GM06990 (cell line): ENCODE results near the gene KPNA1.
A peak's percentile ranks its signal among the peaks of the same experiment; 100 is the strongest.

Experiments
- DNase-seq: peaks from one replicate; pipeline ENCODE4 v3.0.0-alpha.2; 2011; ENCODE audit not compliant: insufficient read length; ENCODE audit errors: extremely low read depth
- H3K27me3 ChIP-seq: replicated peaks from 2 replicates; pipeline ENCODE4 v1.6.0; 2011; ENCODE audit warnings: low read length; ENCODE audit not compliant: control insufficient read depth, insufficient read depth
- H3K36me3 ChIP-seq: 2 replicates; pipeline ENCODE4 v1.5.1; 2011; ENCODE audit warnings: low read length; ENCODE audit not compliant: control insufficient read depth, insufficient read depth
- H3K4me3 ChIP-seq: replicated peaks from 2 replicates; pipeline ENCODE4 v1.5.1; 2011; ENCODE audit warnings: low read depth, mild to moderate bottlenecking, control low read depth, low read length
- CTCF ChIP-seq: IDR thresholded peaks from 2 replicates; pipeline ENCODE4 v1.5.1; 2011; ENCODE audit warnings: low read length, control low read depth, mild to moderate bottlenecking, inconsistent platforms; ENCODE audit not compliant: insufficient read depth, poor library complexity, severe bottlenecking

KPNA1 gene

GRCh38 chr3:122516846-122517360 is 2.2 kb upstream of the KPNA1 start:
- DNase-seq: no peak
- H3K36me3 ChIP-seq: no peaks in the 10 kb centered on the region
- TF ChIP-seq CTCF: no peak
- no peak overlapping the region for H3K4me3 ChIP-seq
- H3K27me3 ChIP-seq: no peaks in the 10 kb centered on the region

GRCh38 chr3:122515870-122516269 is 1.1 kb upstream of the KPNA1 start:
- DNase-seq: no peak
- no peaks in the 10 kb centered on the region for H3K36me3 ChIP-seq

GRCh38 chr3:122515020-122515468 is 305 bp upstream of the KPNA1 start:
- DNase-seq: no peak
- Histone ChIP-seq H3K27me3 (no peaks in the 10 kb centered on the region), H3K4me3 (peak overlapping the region; percentile 91), H3K36me3 (no peaks in the 10 kb centered on the region)
- TF ChIP-seq CTCF: no peak

More at GRCh38 chr3:122515870-122516269, 1.1 kb upstream of the KPNA1 start:
- no peak overlapping the region for H3K4me3 ChIP-seq
- no peak for TF ChIP-seq CTCF
- no peaks in the 10 kb centered on the region for H3K27me3 ChIP-seq

GRCh38 chr3:122513386-122514122 is 1.2 kb downstream of the KPNA1 start:
- H3K4me3 ChIP-seq: peak overlapping the region; percentile 91
- TF ChIP-seq CTCF: no peak
- no peak for DNase-seq
- H3K36me3 ChIP-seq: no peaks in the 10 kb centered on the region
- no peaks in the 10 kb centered on the region for H3K27me3 ChIP-seq

GRCh38 chr3:122512284-122512683 is 2.5 kb downstream of the KPNA1 start:
- no peak overlapping the region for H3K4me3 ChIP-seq
- no peaks in the 10 kb centered on the region for H3K36me3 ChIP-seq
- DNase-seq: no peak
- no peak for TF ChIP-seq CTCF
- no peaks in the 10 kb centered on the region for H3K27me3 ChIP-seq
